Mesenchymal stem cell (in vitro differentiated cells and primary cell): Measurements from ENCODE around the gene ABI3BP.

Source experiments
- DNase-seq: peaks from one replicate; pipeline ENCODE4 v3.0.0-alpha.2; 2013
- H2AFZ ChIP-seq: one replicate; pipeline ENCODE4 v1.6.1; 2013; ENCODE audit warnings: low read depth, mild to moderate bottlenecking, control low read depth, inconsistent platforms, low read length, moderate library complexity
- H2AK5ac ChIP-seq: 2 replicates; pipeline ENCODE4 v1.6.1; 2013; ENCODE audit warnings: low read length, moderate library complexity, mild to moderate bottlenecking, inconsistent platforms; ENCODE audit not compliant: severe bottlenecking
- H2BK120ac ChIP-seq: one replicate; pipeline ENCODE4 v1.6.1; 2013; ENCODE audit warnings: low read depth, mild to moderate bottlenecking, inconsistent platforms, low read length, moderate library complexity
- H2BK12ac ChIP-seq, 2 experiments: one replicate each; pipeline ENCODE4 v1.6.1; 2013; ENCODE audit warnings: inconsistent platforms in 2 of 2, low read length in 2 of 2, mild to moderate bottlenecking in 2 of 2, moderate library complexity in 2 of 2, control low read depth in 1 of 2
- H2BK15ac ChIP-seq: one replicate; pipeline ENCODE4 v1.6.1; 2013; ENCODE audit warnings: mild to moderate bottlenecking, low read depth, inconsistent platforms; ENCODE audit not compliant: poor library complexity, severe bottlenecking
- H2BK5ac ChIP-seq: 2 replicates; pipeline ENCODE4 v1.6.1; 2013; ENCODE audit warnings: low read depth, mild to moderate bottlenecking, low read length, control low read depth, inconsistent platforms; ENCODE audit not compliant: poor library complexity, severe bottlenecking
- H3K14ac ChIP-seq, 2 experiments: one replicate each; pipeline ENCODE4 v1.6.1; 2013; ENCODE audit warnings: inconsistent platforms in 2 of 2, low read length in 2 of 2, control low read depth in 1 of 2, mild to moderate bottlenecking in 1 of 2, moderate library complexity in 1 of 2
- H3K18ac ChIP-seq, 2 experiments: one replicate each; pipeline ENCODE4 v1.6.1; 2013; ENCODE audit warnings: inconsistent platforms in 2 of 2, low read length in 2 of 2, control low read depth in 1 of 2, low read depth in 1 of 2, mild to moderate bottlenecking in 1 of 2
- H3K23ac ChIP-seq, 2 experiments: one replicate each; pipeline ENCODE4 v1.6.1; 2013; ENCODE audit warnings: inconsistent platforms in 2 of 2, low read length in 2 of 2, mild to moderate bottlenecking in 2 of 2, moderate library complexity in 2 of 2, control low read depth in 1 of 2
- H3K27ac ChIP-seq: 2 replicates; pipeline ENCODE4 v1.5.1; 2013; ENCODE audit warnings: mild to moderate bottlenecking, moderate library complexity, low read length, control low read depth, inconsistent platforms; ENCODE audit not compliant: poor library complexity, severe bottlenecking
- H3K27me3 ChIP-seq, 2 experiments: 2 replicates each; pipeline versions ENCODE4 v1.6.1 to v1.7.0; 2013; ENCODE audit warnings: low read length in 2 of 2, mild to moderate bottlenecking in 2 of 2, moderate library complexity in 2 of 2, control low read depth in 1 of 2, inconsistent platforms in 1 of 2; ENCODE audit not compliant: control insufficient read depth in 1 of 2, insufficient read depth in 1 of 2
- H3K36me3 ChIP-seq, 2 experiments: 2 replicates each; pipeline versions ENCODE4 v1.6.1 to v1.7.0; 2013; ENCODE audit warnings: low read length in 2 of 2, control low read depth in 1 of 2, inconsistent platforms in 1 of 2, low read depth in 1 of 2, mild to moderate bottlenecking in 1 of 2; ENCODE audit not compliant: insufficient read depth in 2 of 2, control insufficient read depth in 1 of 2
- H3K4ac ChIP-seq, 2 experiments: one replicate each; pipeline ENCODE4 v1.6.1; 2013; ENCODE audit warnings: inconsistent platforms in 2 of 2, low read length in 2 of 2, mild to moderate bottlenecking in 2 of 2, moderate library complexity in 2 of 2, control low read depth in 1 of 2, low read depth in 1 of 2
- H3K4me1 ChIP-seq: 2 replicates; pipeline ENCODE4 v1.6.1; 2013; ENCODE audit warnings: low read depth, low read length, control low read depth; ENCODE audit not compliant: control insufficient read depth, insufficient read depth
- H3K4me2 ChIP-seq: 2 replicates; pipeline ENCODE4 v1.6.1; 2013; ENCODE audit warnings: low read length, mild to moderate bottlenecking, inconsistent platforms; ENCODE audit not compliant: poor library complexity, severe bottlenecking
- H3K4me3 ChIP-seq, 2 experiments: 2 replicates each; pipeline versions ENCODE4 v1.5.1 to v1.7.0; 2013; ENCODE audit warnings: low read length in 2 of 2, mild to moderate bottlenecking in 2 of 2, control low read depth in 1 of 2, low read depth in 1 of 2; ENCODE audit not compliant: insufficient read depth in 1 of 2
- H3K79me1 ChIP-seq: replicated peaks from 2 replicates; pipeline ENCODE4 v1.6.1; 2013; ENCODE audit warnings: mild to moderate bottlenecking, control low read depth, low read length, inconsistent platforms; ENCODE audit not compliant: poor library complexity, severe bottlenecking
- H3K9ac ChIP-seq: 2 replicates; pipeline ENCODE4 v1.7.0; 2013; ENCODE audit warnings: mild to moderate bottlenecking, low read length, moderate library complexity
- H3K9me3 ChIP-seq: 2 replicates; pipeline ENCODE4 v1.7.0; 2013; ENCODE audit warnings: mild to moderate bottlenecking, low read length; ENCODE audit not compliant: control insufficient read depth
- H4K8ac ChIP-seq: one replicate; pipeline ENCODE4 v1.6.1; 2013; ENCODE audit warnings: inconsistent platforms, mild to moderate bottlenecking, low read length, moderate library complexity
- H4K91ac ChIP-seq: one replicate; pipeline ENCODE4 v1.6.1; 2013; ENCODE audit warnings: mild to moderate bottlenecking, low read length, inconsistent platforms
- WGBS: methylation state at CpG from one replicate; pipeline ENCODE4 v1.1.7; 2013; ENCODE audit warnings: mixed read lengths; 5-methylcytosine and 5-hydroxymethylcytosine counted together

ABI3BP gene

GRCh38 chr3:100756441-100756840 lies 236.8 kb downstream of the ABI3BP start:
- H2BK12ac ChIP-seq, result no peak overlapping the region
- H3K14ac ChIP-seq, result no peak overlapping the region
- no peak overlapping the region for H4K91ac ChIP-seq
- no peak overlapping the region for H2AK5ac ChIP-seq
- H2BK120ac ChIP-seq, result no peak overlapping the region
- H3K9ac ChIP-seq, result no peak overlapping the region
- H2BK15ac ChIP-seq, result no peak overlapping the region
- no peak overlapping the region for H3K18ac ChIP-seq
- peaks cover 0 to 88% of the 10 kb centered on the region in 2 experiments for H3K36me3 ChIP-seq
- no peaks in the 10 kb centered on the region for H3K9me3 ChIP-seq
- no peak overlapping the region for H2AFZ ChIP-seq
- H3K79me1 ChIP-seq, result peaks cover 2% of the 10 kb centered on the region
- no peak overlapping the region for H3K23ac ChIP-seq
- H3K4me2 ChIP-seq, result no peak overlapping the region
- no peak for DNase-seq
- H3K27ac ChIP-seq, result no peak overlapping the region
- H3K4me1 ChIP-seq, result no peaks in the 10 kb centered on the region
- no peak overlapping the region for H3K4me3 ChIP-seq
- no peak overlapping the region for H2BK5ac ChIP-seq
- no peak overlapping the region for H4K8ac ChIP-seq
- H3K27me3 ChIP-seq, result no peaks in the 10 kb centered on the region
- H3K4ac ChIP-seq, result no peak overlapping the region
- WGBS, result 100% methylated on average over 1 of the region's 2 CpGs

- no peak overlapping the region for H3K27ac ChIP-seq
- H3K18ac ChIP-seq, result no peak overlapping the region
- peaks cover 0 to 88% of the 10 kb centered on the region in 2 experiments for H3K36me3 ChIP-seq
- no peak overlapping the region for H2BK15ac ChIP-seq
- no peaks in the 10 kb centered on the region for H3K9me3 ChIP-seq
- H2BK120ac ChIP-seq, result no peak overlapping the region
- H3K14ac ChIP-seq, result no peak overlapping the region
- no peak overlapping the region for H2AFZ ChIP-seq
- no peak overlapping the region for H4K8ac ChIP-seq
- DNase-seq, result no peak
- H3K4me2 ChIP-seq, result no peak overlapping the region
- H2BK5ac ChIP-seq, result no peak overlapping the region
- H3K4ac ChIP-seq, result no peak overlapping the region
- no peak overlapping the region for H3K4me3 ChIP-seq
- no peak overlapping the region for H4K91ac ChIP-seq
- H2BK12ac ChIP-seq, result no peak overlapping the region
- no peak overlapping the region for H3K9ac ChIP-seq
- peaks cover 5% of the 10 kb centered on the region for H3K79me1 ChIP-seq
- no peaks in the 10 kb centered on the region for H3K4me1 ChIP-seq
- H3K27me3 ChIP-seq, result no peaks in the 10 kb centered on the region
- no peak overlapping the region for H3K23ac ChIP-seq
- H2AK5ac ChIP-seq, result no peak overlapping the region
- no CpG with 5 or more reads among the region's 3 CpGs for WGBS
Observed at GRCh38 chr3:100754563-100755334, 238.5 kb downstream of the ABI3BP start.

GRCh38 chr3:100753846-100754245 lies 239.4 kb downstream of the ABI3BP start:
- Histone ChIP-seq H3K9ac (no peak overlapping the region), H2BK120ac (no peak overlapping the region), H2AK5ac (no peak overlapping the region), H3K27me3 (no peaks in the 10 kb centered on the region), H2BK15ac (no peak overlapping the region), H3K4me1 (no peaks in the 10 kb centered on the region), H3K18ac (no peak overlapping the region), H3K79me1 (peaks cover 5% of the 10 kb centered on the region), H3K23ac (no peak overlapping the region), H4K91ac (no peak overlapping the region), H2BK12ac (no peak overlapping the region), H2BK5ac (no peak overlapping the region), H3K36me3 (peaks cover 0 to 88% of the 10 kb centered on the region in 2 experiments), H3K4me3 (no peak overlapping the region), H4K8ac (no peak overlapping the region), H3K4ac (no peak overlapping the region), H3K4me2 (no peak overlapping the region), H3K9me3 (no peaks in the 10 kb centered on the region), H3K14ac (no peak overlapping the region), H3K27ac (no peak overlapping the region), H2AFZ (no peak overlapping the region)
- 79% methylated on average over 2 of the region's 2 CpGs for WGBS
- no peak for DNase-seq

GRCh38 chr3:100748967-100749366 lies 244.3 kb downstream of the ABI3BP start:
- H2BK15ac ChIP-seq, result no peak overlapping the region
- no peak overlapping the region for H2BK5ac ChIP-seq
- H3K4me1 ChIP-seq, result peaks cover 3% of the 10 kb centered on the region
- H3K36me3 ChIP-seq, result peaks cover 9 to 100% of the 10 kb centered on the region in 2 experiments
- H4K8ac ChIP-seq, result no peak overlapping the region
- no peak overlapping the region for H3K23ac ChIP-seq
- no peak overlapping the region for H4K91ac ChIP-seq
- no peak overlapping the region for H3K9ac ChIP-seq
- H2BK12ac ChIP-seq, result no peak overlapping the region
- DNase-seq, result no peak
- H3K14ac ChIP-seq, result no peak overlapping the region
- H3K4me2 ChIP-seq, result no peak overlapping the region
- no peak overlapping the region for H2BK120ac ChIP-seq
- peaks cover 13% of the 10 kb centered on the region for H3K79me1 ChIP-seq
- no peak overlapping the region for H2AFZ ChIP-seq
- no peak overlapping the region for H3K4me3 ChIP-seq
- 100% methylated on average over 1 of the region's 2 CpGs for WGBS
- H3K9me3 ChIP-seq, result no peaks in the 10 kb centered on the region
- H3K27ac ChIP-seq, result no peak overlapping the region
- H3K4ac ChIP-seq, result no peak overlapping the region
- no peaks in the 10 kb centered on the region for H3K27me3 ChIP-seq
- H3K18ac ChIP-seq, result no peak overlapping the region
- no peak overlapping the region for H2AK5ac ChIP-seq
